Placental pericyte (primary cell): ENCODE results near the gene MITD1. TPM values are rescaled to one million over a fixed set of nuclear protein-coding genes. Genes with fewer than 3 reads are reported as not detected.

Experiments used
- small RNA-seq: library from RNA; depleted of rRNA; stranded (forward); fragments of <200 nt; gene quantifications from one replicate; pipeline ENCODE3, GENCODE V24; 2012; ENCODE audit warnings: low replicate concordance
- total RNA-seq: library from RNA; depleted of rRNA; stranded (reverse); fragments of >200 nt; gene quantifications from 2 replicates; pipeline ENCODE4 v1.2.3, GENCODE V29; 2012

MITD1 gene
- total RNA-seq: 16.2 and 19.0 TPM in 2 replicates

DNA sequence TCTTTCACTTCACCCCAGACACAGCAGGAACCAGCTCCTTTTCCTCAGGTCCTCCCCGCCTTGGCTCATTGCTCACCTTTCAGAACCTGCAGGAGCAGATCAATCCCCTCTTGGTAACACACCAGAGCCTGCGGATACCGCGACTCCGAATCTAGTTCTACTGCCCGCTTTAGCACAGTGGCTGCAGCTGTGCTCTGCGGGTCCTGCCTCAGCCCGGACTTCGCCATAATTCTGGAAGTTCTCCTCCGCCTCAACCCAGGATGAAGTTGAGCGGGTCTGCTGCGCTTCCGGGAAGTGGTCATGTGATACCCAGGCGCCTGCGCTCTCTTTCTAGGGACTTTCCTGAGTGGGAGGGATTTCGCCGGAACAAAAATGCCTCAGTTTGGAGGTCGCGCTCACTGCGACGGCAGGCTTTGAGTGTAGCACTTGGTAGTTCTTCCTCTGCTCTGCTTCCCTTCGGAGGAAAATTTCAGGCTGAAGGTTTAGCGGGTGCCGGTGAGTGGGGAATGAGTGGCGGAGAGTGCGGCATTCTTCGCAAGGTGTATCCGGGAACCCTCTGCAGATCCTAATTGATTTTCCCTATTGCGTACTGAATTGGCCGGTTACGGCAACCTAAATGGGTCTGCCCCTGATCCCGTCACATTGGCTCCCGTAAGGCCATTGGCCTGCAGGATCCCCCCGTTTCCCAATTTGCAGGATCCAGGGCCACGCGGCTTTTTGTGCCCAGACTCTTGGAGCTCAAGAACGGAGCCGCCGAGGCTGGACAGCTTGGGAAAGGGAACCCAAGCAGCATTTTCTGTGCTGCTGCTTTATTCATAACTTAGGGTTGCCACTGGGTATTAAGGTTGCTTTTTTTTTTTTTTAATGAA, at the start of gene MITD1, which contains the start of gene MRPL30:
MITD1 (minus strand) TSS at position 304 of the 869 bp plus-strand sequence; CDS start at position 227, 77 bp downstream.
MRPL30 (plus strand) TSS at position 430 of the 869 bp plus-strand sequence. CDS start 5,020 bp downstream, outside the sequence.

GRCh38 chr2:99154643-99155536, 26.0 kb downstream of the MITD1 start, which contains the start of the genes LIPT1 and TSGA10:
Gene LIPT1, plus strand, starts transcription at chr2:99154967. Its CDS starts 6,991 bp downstream, at chr2:99161958.
Gene TSGA10, minus strand, starts transcription at chr2:99154942. Its CDS starts 45,503 bp downstream, at chr2:99109439.

GRCh38 chr2:99141110-99142108, 39.4 kb downstream of the MITD1 start, which contains the start of gene C2orf15:
Gene C2orf15, plus strand, starts transcription at chr2:99141707. Its CDS starts 8,852 bp downstream, at chr2:99150559.

Small RNAs within 50 kb of the gene (small RNA-seq; reads per million reads assigned to genes)
- gene AC092587.1: not detected

Other genes starting within 250 kb of the MITD1 start
- not detected in 2 replicates for gene CRACDL, start 244.8 kb downstream of the MITD1 start, total RNA-seq
- not detected in 2 replicates for gene C2orf15, start 39.4 kb downstream of the MITD1 start, total RNA-seq
- gene TSGA10, start 26.1 kb downstream of the MITD1 start, total RNA-seq: 0.44 and 0.72 TPM in 2 replicates
- 2.0 and 4.4 TPM in 2 replicates for gene LIPT1, start 26.1 kb downstream of the MITD1 start, total RNA-seq
- 25.6 and 31.8 TPM in 2 replicates for gene MRPL30, start 126 bp upstream of the MITD1 start, total RNA-seq
- not detected in 2 replicates for gene LYG2, start 74.6 kb upstream of the MITD1 start, total RNA-seq
- 0.44 TPM in 1 of 2 replicates, not detected in the other for gene LYG1, start 120.1 kb upstream of the MITD1 start, total RNA-seq
- gene TXNDC9, start 155.3 kb upstream of the MITD1 start, total RNA-seq: 61.5 and 85.5 TPM in 2 replicates
- 16.4 and 24.2 TPM in 2 replicates for gene EIF5B, start 156.3 kb upstream of the MITD1 start, total RNA-seq